LoVo (cell line): ENCODE results near the gene PDIA5.

Source experiments
- DNase-seq: peaks from one replicate; pipeline ENCODE4 v3.0.0-alpha.2; 2016; ENCODE audit warnings: low spot score

The PDIA5 gene

GRCh38 chr3:123042413-123042812, 24.4 kb upstream of the PDIA5 start:
- DNase-seq = no peak

GRCh38 chr3:123044981-123045763, 21.7 kb upstream of the PDIA5 start:
- DNase-seq = no peak

GRCh38 chr3:123046262-123047061, 20.4 kb upstream of the PDIA5 start:
- no peak for DNase-seq

- DNase-seq = no peak
Measured at GRCh38 chr3:123047062-123047319, 19.8 kb upstream of the PDIA5 start.

- no peak for DNase-seq
Measured at GRCh38 chr3:123048480-123049237, 18.2 kb upstream of the PDIA5 start.

- no peak for DNase-seq
Measured at GRCh38 chr3:123050666-123051065, 16.2 kb upstream of the PDIA5 start.

- no peak for DNase-seq
Measured at GRCh38 chr3:123053107-123053506, 13.7 kb upstream of the PDIA5 start.

- no peak for DNase-seq
Measured at GRCh38 chr3:123054109-123054778, 12.6 kb upstream of the PDIA5 start.

GRCh38 chr3:123054931-123055330, 11.9 kb upstream of the PDIA5 start:
- no peak for DNase-seq

- no peak for DNase-seq
Measured at GRCh38 chr3:123055352-123055751, 11.5 kb upstream of the PDIA5 start.

- DNase-seq = no peak
Measured at GRCh38 chr3:123058505-123058904, 8.3 kb upstream of the PDIA5 start.

- DNase-seq = no peak
Measured at GRCh38 chr3:123060054-123060453, 6.8 kb upstream of the PDIA5 start.

- DNase-seq = no peak
Measured at GRCh38 chr3:123061856-123062255, 5.0 kb upstream of the PDIA5 start.

GRCh38 chr3:123063034-123063433, 3.8 kb upstream of the PDIA5 start:
- no peak for DNase-seq

GRCh38 chr3:123064506-123064905, 2.3 kb upstream of the PDIA5 start:
- no peak for DNase-seq

- DNase-seq = no peak
Measured at GRCh38 chr3:123064914-123065313, 1.9 kb upstream of the PDIA5 start.

GRCh38 chr3:123066599-123066895, 278 bp upstream of the PDIA5 start:
- no peak for DNase-seq

GRCh38 chr3:123067689-123068600, 1.1 kb downstream of the PDIA5 start:
- DNase-seq = peak; percentile 16

GRCh38 chr3:123068601-123069381, 2.0 kb downstream of the PDIA5 start:
- no peak for DNase-seq

- no peak for DNase-seq
Measured at GRCh38 chr3:123070510-123070909, 3.7 kb downstream of the PDIA5 start.

GRCh38 chr3:123071146-123071545, 4.3 kb downstream of the PDIA5 start:
- DNase-seq = no peak
